ENCODE data around the gene CTDSPL. TPM values are rescaled to one million over a fixed set of nuclear protein-coding genes. Genes with fewer than 3 reads are reported as not detected.

CTDSPL gene
- total RNA-seq, 2 donors from 2014 or later, result 27.8 to 30.7 TPM

DNA sequence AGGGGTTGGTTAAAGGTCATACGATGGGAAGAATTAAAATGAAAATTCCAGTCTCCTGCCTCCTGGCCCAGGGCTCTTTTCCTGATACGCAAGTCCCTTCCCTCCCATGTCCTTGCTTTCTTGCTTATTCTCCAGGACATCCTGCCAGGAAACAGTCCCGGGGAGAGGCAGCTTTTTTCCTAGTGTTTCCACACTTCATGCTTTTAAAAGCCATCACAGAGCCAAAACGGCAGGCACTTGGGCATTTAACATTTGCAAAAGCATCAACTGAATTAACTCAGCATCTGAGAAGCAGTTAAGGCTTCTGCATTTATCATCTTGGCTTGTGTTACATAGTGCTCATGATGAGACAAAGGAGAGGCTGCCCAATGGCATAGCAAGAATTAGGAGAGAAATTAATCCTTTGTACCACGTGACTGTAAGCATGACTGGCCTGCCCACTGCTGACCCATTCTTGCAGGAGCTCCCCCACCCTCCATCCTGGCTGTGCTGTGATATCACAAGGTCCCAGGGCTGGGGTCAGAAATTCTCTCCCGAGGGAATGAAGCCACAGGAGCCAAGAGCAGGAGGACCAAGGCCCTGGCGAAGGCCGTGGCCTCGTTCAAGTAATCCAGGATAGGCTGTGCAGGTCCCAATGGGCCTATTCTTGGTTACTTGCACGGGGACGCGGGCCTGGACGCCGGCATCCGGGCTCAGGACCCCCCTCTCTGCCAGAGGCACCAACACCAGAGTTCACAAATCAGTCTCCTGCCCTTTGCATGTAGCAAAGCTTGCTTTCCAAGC lies 107.3 kb downstream of the CTDSPL start:
- H3K27me3 Mint-ChIP-seq (ENCODE audit: insufficient read depth), result no peaks in the 10 kb centered on the region
- TF ChIP-seq CTCF (conservative IDR thresholded peaks at IDR 0.05), result no peak
- Histone ChIP-seq H3K9ac (ENCODE audit: extremely low read depth, low read length, poor library complexity, severe bottlenecking) (no peak overlapping the region), H3K4me1 (ENCODE audit: control insufficient read depth, insufficient read depth, low read length) (no peaks in the 10 kb centered on the region), H3K9me3 (ENCODE audit: control insufficient read depth, low read length) (no peaks in the 10 kb centered on the region), H3K4me3 (ENCODE audit: low read length) (no peak overlapping the region), H3K36me3 (ENCODE audit: control insufficient read depth, insufficient read depth, low read length) (no peaks in the 10 kb centered on the region), H3K27me3 (ENCODE audit: control insufficient read depth, insufficient read depth, low read length, poor library complexity, severe bottlenecking) (no peaks in the 10 kb centered on the region), H3K27ac (ENCODE audit: low read depth, low read length) (no peak overlapping the region)
- H3K9me3 Mint-ChIP-seq, result no peaks in the 10 kb centered on the region
- no peak overlapping the region for H3K4me3 Mint-ChIP-seq
- DNase-seq, result no peak
- peaks cover 21% of the 10 kb centered on the region for H3K4me1 Mint-ChIP-seq
- H3K36me3 Mint-ChIP-seq (ENCODE audit: low read depth), result peaks cover 2% of the 10 kb centered on the region
- 91 to 93% methylated on average over 15 of the region's 15 CpGs for WGBS, 2 experiments (ENCODE audit: insufficient coverage in 1 of 2, insufficient read length in 1 of 2)
- H3K27ac Mint-ChIP-seq, result no peak overlapping the region

- Histone ChIP-seq H3K4me1 (ENCODE audit: control insufficient read depth, insufficient read depth, low read length) (no peaks in the 10 kb centered on the region), H3K27me3 (ENCODE audit: control insufficient read depth, insufficient read depth, low read length, poor library complexity, severe bottlenecking) (no peaks in the 10 kb centered on the region), H3K27ac (ENCODE audit: low read depth, low read length) (no peak overlapping the region), H3K9me3 (ENCODE audit: control insufficient read depth, low read length) (no peaks in the 10 kb centered on the region), H3K36me3 (ENCODE audit: control insufficient read depth, insufficient read depth, low read length) (no peaks in the 10 kb centered on the region), H3K4me3 (ENCODE audit: low read length) (no peak overlapping the region), H3K9ac (ENCODE audit: extremely low read depth, low read length, poor library complexity, severe bottlenecking) (no peak overlapping the region)
- no peak for TF ChIP-seq CTCF (conservative IDR thresholded peaks at IDR 0.05)
- Mint-ChIP-seq H3K4me3 (no peak overlapping the region), H3K4me1 (peaks cover 19% of the 10 kb centered on the region), H3K9me3 (no peaks in the 10 kb centered on the region), H3K27me3 (ENCODE audit: insufficient read depth) (no peaks in the 10 kb centered on the region), H3K36me3 (ENCODE audit: low read depth) (peaks cover 2% of the 10 kb centered on the region), H3K27ac (peak overlapping the region; percentile 40)
- WGBS, 2 experiments (ENCODE audit: insufficient coverage in 1 of 2, insufficient read length in 1 of 2), result 90 to 95% methylated on average over 5 to 7 of the region's 7 CpGs
- peak; percentile 68 for DNase-seq
Measured at GRCh38 chr3:37969596-37970100, 108.0 kb downstream of the CTDSPL start.

DNA sequence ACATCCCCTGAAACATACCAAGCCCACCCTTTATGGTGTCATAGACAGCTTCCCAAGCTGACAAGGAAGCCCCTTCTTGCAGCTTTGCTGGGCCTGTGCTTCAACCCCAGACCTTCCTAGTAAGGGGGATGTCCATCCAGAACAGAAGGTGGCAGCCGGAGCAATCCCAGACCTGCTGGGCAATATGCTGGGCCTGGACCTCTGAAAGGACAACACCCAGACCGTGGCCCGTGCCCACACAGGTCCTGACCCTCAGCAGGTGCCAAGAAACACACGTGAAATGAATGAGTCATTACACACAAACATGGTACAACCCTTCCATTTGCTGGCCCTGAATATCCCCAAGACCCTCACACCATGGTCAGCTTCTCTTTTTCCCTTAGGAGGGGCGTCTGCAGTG lies 109.1 kb downstream of the CTDSPL start:
- no peak for TF ChIP-seq CTCF (conservative IDR thresholded peaks at IDR 0.05)
- Mint-ChIP-seq H3K9me3 (no peaks in the 10 kb centered on the region), H3K27ac (no peak overlapping the region), H3K4me1 (peaks cover 17% of the 10 kb centered on the region), H3K4me3 (no peak overlapping the region), H3K36me3 (ENCODE audit: low read depth) (peaks cover 2% of the 10 kb centered on the region), H3K27me3 (ENCODE audit: insufficient read depth) (no peaks in the 10 kb centered on the region)
- Histone ChIP-seq H3K36me3 (ENCODE audit: control insufficient read depth, insufficient read depth, low read length) (peaks cover under 1% of the 10 kb centered on the region), H3K27me3 (ENCODE audit: control insufficient read depth, insufficient read depth, low read length, poor library complexity, severe bottlenecking) (no peaks in the 10 kb centered on the region), H3K9ac (ENCODE audit: extremely low read depth, low read length, poor library complexity, severe bottlenecking) (no peak overlapping the region), H3K27ac (ENCODE audit: low read depth, low read length) (no peak overlapping the region), H3K4me1 (ENCODE audit: control insufficient read depth, insufficient read depth, low read length) (peaks cover 3% of the 10 kb centered on the region), H3K9me3 (ENCODE audit: control insufficient read depth, low read length) (no peaks in the 10 kb centered on the region), H3K4me3 (ENCODE audit: low read length) (no peak overlapping the region)
- 88 to 96% methylated on average over 4 to 5 of the region's 5 CpGs for WGBS, 2 experiments (ENCODE audit: insufficient coverage in 1 of 2, insufficient read length in 1 of 2)
- DNase-seq, result no peak

Measured in endodermal cell (in vitro differentiated cells).